Measurements from ENCODE around the gene DNMBP. TPM values are rescaled to one million over a fixed set of nuclear protein-coding genes. Genes with fewer than 3 reads are reported as not detected.
A peak's percentile ranks its signal among the peaks of the same experiment; 100 is the strongest.

Gene DNMBP
- total RNA-seq, 1 donor from 2014 or later = 11.7 TPM

DNA sequence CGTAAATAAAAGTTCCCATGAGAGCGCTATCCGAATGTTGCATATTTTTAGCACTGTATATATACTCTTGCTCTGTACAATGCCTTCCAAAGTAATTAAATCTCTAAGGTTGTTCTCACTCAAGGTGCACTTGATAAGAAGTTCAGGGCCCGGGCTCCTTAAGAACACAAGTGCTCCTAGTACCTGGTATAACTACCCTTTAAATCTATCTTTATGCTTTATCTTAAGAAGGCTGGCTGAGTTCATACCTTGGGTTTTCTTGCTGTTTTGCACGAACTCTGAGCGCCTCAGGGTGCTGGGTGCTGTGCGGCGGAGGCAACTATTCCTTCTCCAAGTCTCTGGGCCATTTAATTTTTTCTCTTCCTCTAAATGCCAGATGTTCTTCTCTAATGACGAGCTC is 80.4 kb downstream of the DNMBP start:
- no peaks in the 10 kb centered on the region for H3K36me3 Mint-ChIP-seq (ENCODE audit: low read depth)
- TF ChIP-seq, protein P1, sequence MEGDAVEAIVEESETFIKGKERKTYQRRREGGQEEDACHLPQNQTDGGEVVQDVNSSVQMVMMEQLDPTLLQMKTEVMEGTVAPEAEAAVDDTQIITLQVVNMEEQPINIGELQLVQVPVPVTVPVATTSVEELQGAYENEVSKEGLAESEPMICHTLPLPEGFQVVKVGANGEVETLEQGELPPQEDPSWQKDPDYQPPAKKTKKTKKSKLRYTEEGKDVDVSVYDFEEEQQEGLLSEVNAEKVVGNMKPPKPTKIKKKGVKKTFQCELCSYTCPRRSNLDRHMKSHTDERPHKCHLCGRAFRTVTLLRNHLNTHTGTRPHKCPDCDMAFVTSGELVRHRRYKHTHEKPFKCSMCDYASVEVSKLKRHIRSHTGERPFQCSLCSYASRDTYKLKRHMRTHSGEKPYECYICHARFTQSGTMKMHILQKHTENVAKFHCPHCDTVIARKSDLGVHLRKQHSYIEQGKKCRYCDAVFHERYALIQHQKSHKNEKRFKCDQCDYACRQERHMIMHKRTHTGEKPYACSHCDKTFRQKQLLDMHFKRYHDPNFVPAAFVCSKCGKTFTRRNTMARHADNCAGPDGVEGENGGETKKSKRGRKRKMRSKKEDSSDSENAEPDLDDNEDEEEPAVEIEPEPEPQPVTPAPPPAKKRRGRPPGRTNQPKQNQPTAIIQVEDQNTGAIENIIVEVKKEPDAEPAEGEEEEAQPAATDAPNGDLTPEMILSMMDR (IDR thresholded peaks at IDR 0.05) = no peak
- no peaks in the 10 kb centered on the region for H3K27me3 Mint-ChIP-seq (ENCODE audit: low read depth)
- H3K27ac Mint-ChIP-seq (ENCODE audit: unreplicated experiment) = no peak overlapping the region
- H3K4me3 Mint-ChIP-seq (ENCODE audit: unreplicated experiment) = no peak overlapping the region
- peaks cover 43% of the 10 kb centered on the region for H3K4me1 Mint-ChIP-seq (ENCODE audit: low read depth)
- no peaks in the 10 kb centered on the region for H3K9me3 Mint-ChIP-seq (ENCODE audit: low read depth)
- no peak for DNase-seq (ENCODE audit: low spot score)

DNA sequence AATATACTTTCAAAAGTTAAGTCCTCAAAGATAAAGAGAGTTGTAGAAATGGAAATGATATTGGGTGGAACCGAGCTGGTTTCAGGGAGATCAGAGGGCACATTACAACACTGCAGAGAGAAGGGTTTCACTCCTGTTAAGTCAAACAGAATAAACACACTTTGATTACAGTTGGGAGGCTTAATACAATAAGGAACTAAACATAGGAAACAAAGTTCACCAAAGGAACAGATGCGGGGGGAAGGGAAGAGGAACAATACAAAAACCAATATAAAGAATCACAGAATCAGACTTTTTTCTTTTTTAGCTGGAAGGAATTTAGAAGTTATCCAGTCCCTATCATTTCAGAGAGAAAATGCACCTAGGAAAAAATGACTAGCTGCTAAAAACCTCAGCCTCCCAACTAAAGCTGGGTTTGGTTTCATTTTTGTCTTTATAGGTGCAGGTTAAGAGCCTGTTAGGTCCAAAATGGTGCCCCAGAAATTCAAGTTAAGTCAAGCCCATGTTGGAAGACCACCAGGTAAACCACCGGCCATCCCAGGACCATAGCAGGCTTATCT is 81.9 kb downstream of the DNMBP start:
- Mint-ChIP-seq H3K27me3 (ENCODE audit: low read depth) (no peaks in the 10 kb centered on the region), H3K4me1 (ENCODE audit: low read depth) (peaks cover 43% of the 10 kb centered on the region), H3K4me3 (ENCODE audit: unreplicated experiment) (no peak overlapping the region), H3K27ac (ENCODE audit: unreplicated experiment) (no peak overlapping the region), H3K36me3 (ENCODE audit: low read depth) (peaks cover 4% of the 10 kb centered on the region), H3K9me3 (ENCODE audit: low read depth) (no peaks in the 10 kb centered on the region)
- DNase-seq (ENCODE audit: low spot score) = no peak
- TF ChIP-seq, protein P1 (IDR thresholded peaks at IDR 0.05) = no peak

DNA sequence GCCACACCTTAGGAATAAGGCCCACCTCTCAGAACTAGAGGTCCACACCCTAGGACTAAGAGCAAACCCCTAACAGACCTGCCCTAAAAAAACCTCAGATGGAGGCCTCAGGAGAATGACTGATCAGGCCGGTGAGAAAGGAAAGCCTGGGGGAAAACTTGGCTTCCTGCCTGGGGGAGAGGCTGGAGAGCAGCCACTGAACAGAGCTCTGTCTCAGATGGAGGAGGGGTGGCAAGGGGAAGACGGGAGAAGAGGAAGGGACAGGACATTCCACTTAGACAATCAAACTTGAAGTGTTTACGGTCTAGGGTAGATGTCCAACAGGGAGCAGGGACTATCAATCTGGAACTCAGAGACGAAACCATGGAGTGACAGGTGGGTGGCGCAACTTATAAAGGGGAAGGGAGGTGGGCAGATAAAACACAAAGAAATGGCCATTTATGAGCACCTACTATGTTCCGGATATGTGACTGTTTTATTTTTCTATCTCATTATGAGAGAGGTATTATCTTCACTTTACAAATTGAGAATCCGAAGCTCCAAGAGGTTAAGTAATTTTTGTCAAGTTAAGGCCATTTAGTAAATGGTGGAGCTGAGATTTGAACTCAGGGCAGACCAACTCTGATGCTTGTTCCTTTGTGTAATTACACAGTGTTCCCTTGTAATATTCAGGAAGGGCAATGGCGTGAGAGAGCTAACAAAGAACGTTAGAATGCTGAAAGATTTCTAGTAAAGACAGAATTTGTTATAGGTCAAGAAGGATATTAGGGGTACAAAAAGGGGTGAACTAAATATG is 82.6 kb downstream of the DNMBP start:
- Mint-ChIP-seq H3K36me3 (ENCODE audit: low read depth) (peaks cover 4% of the 10 kb centered on the region), H3K4me3 (ENCODE audit: unreplicated experiment) (no peak overlapping the region), H3K27ac (ENCODE audit: unreplicated experiment) (peak overlapping the region; percentile 72), H3K9me3 (ENCODE audit: low read depth) (no peaks in the 10 kb centered on the region), H3K27me3 (ENCODE audit: low read depth) (no peaks in the 10 kb centered on the region), H3K4me1 (ENCODE audit: low read depth) (peaks cover 41% of the 10 kb centered on the region)
- no peak for DNase-seq (ENCODE audit: low spot score)
- TF ChIP-seq, protein P1 (IDR thresholded peaks at IDR 0.05) = no peak

DNA sequence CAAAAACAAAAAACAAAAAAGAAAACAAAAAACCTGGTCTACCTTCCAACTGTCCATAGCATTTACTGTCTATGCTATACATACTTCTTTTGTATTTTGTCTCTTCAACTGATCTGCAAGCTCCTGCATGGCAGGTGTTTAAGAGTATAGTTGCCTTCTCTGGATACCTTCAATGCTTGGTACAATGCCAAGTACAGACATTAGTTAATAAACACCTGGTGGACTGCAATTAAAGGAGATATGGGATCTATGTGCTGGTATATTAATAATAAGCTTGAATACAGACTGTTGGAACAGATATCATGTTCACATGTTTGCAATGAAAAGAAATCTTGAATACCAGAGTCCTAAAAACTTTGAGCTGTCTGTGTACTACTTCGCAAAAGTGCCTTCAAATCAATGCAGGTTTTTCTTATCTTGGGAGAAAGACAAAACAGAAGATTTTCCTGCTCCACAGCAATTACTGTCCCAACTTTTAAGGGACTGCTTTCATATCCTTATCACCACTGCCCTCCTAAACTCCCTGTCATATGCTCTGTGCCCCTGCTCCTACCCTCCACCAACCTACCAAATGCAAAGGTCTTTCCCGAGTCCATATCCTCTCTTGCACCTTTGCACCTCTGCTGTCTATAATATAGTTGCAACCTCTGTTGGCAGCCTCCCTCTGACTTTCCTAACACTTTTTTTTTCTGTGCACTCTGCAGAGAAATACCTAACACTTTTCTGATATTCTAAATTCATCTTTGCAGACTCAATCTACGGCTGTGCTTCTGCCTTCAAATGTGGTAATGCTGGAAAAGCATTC is 85.1 kb downstream of the DNMBP start:
- Mint-ChIP-seq H3K27me3 (ENCODE audit: low read depth) (no peaks in the 10 kb centered on the region), H3K27ac (ENCODE audit: unreplicated experiment) (no peak overlapping the region), H3K36me3 (ENCODE audit: low read depth) (peaks cover 4% of the 10 kb centered on the region), H3K4me3 (ENCODE audit: unreplicated experiment) (no peak overlapping the region), H3K9me3 (ENCODE audit: low read depth) (no peaks in the 10 kb centered on the region), H3K4me1 (ENCODE audit: low read depth) (peaks cover 33% of the 10 kb centered on the region)
- no peak for DNase-seq (ENCODE audit: low spot score)
- TF ChIP-seq, protein P1 (IDR thresholded peaks at IDR 0.05) = no peak

DNA sequence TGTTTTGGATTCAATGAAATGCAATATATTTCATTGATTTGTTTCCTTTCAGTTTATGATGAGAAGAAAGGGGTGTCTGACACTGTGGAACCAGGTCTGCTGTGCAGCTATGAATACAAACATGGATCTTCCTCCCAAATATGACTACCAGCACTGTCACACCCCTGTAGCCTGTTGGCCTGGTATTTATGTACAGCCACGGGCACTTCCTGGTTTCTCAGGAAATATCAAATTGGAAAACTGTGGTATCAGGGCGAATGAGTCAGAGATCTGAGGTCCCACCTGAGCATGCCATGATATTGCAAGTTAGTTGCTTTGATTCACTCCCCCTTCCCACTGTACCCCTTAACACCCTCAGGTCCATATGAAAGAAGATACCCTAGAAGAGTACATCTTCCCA is 87.8 kb downstream of the DNMBP start:
- peaks cover 30% of the 10 kb centered on the region for H3K4me1 Mint-ChIP-seq (ENCODE audit: low read depth)
- no peaks in the 10 kb centered on the region for H3K9me3 Mint-ChIP-seq (ENCODE audit: low read depth)
- H3K36me3 Mint-ChIP-seq (ENCODE audit: low read depth) = peaks cover 4% of the 10 kb centered on the region
- TF ChIP-seq, protein P1 (IDR thresholded peaks at IDR 0.05) = no peak
- H3K4me3 Mint-ChIP-seq (ENCODE audit: unreplicated experiment) = no peak overlapping the region
- no peak for DNase-seq (ENCODE audit: low spot score)
- no peak overlapping the region for H3K27ac Mint-ChIP-seq (ENCODE audit: unreplicated experiment)
- no peaks in the 10 kb centered on the region for H3K27me3 Mint-ChIP-seq (ENCODE audit: low read depth)

All from chondrocyte (in vitro differentiated cells).